Colonic mucosa (tissue), 4 donors: Measurements from ENCODE around the gene GAK. TPM values are rescaled to one million over a fixed set of nuclear protein-coding genes. Genes with fewer than 3 reads are reported as not detected.
A peak's percentile ranks its signal among the peaks of the same experiment; 100 is the strongest.

Experiments used
- DNase-seq: peaks from one replicate; pipeline ENCODE4 v3.0.0-alpha.2; 2020
- H3K27ac ChIP-seq: fragments of 200-600 bp; one replicate; pipeline ENCODE4 v1.8.0; 2021
- H3K27me3 ChIP-seq: fragments of 200-600 bp; one replicate; pipeline ENCODE4 v1.8.0; 2021
- H3K36me3 ChIP-seq: fragments of 200-600 bp; one replicate; pipeline ENCODE4 v1.8.0; 2021
- H3K4me1 ChIP-seq: fragments of 200-600 bp; one replicate; pipeline ENCODE4 v1.8.0; 2021; ENCODE audit warnings: mild to moderate bottlenecking
- H3K4me3 ChIP-seq: fragments of 200-600 bp; one replicate; pipeline ENCODE4 v1.8.0; 2021
- H3K9ac ChIP-seq, 2 donors: one replicate each; pipeline ENCODE4 v1.7.0; 2013; ENCODE audit warnings: control low read depth in 2 of 2, low read depth in 2 of 2, low read length in 2 of 2
- H3K9me3 ChIP-seq: fragments of 200-600 bp; one replicate; pipeline ENCODE4 v1.8.0; 2021
- CTCF ChIP-seq: fragments of 200-600 bp; IDR thresholded peaks from one replicate; pipeline ENCODE4 v1.8.0; 2022; ENCODE audit warnings: antibody characterized with exemption, mild to moderate bottlenecking
- intact Hi-C: fragments of 100-400 bp; cut with DNase I; formaldehyde crosslinking; loops from one replicate; pipeline ENCODE4 v1.14.1; 2022
- total RNA-seq, 2 donors: library from RNA; stranded (reverse); fragmentation: NEBNext Ultra II Directional in 1 of 2; extraction: Animal tissue kit (Norgen Biotek cat#: 25700) in 1 of 2; gene quantifications; one replicate each; pipeline ENCODE4 v1.2.1, GENCODE V29; 2021
- donor health status: healthy.
- donor health status: DM: no; HTN: no; CAD: no.
- donor health status: DM: no; HTN: no; CAD: no.

Gene GAK
- total RNA-seq, 2 donors from 2014 or later: 198 to 266 TPM

- no peak for DNase-seq
- no peak for TF ChIP-seq CTCF
- Histone ChIP-seq H3K27me3 (no peaks in the 10 kb centered on the region), H3K27ac (no peak overlapping the region), H3K4me3 (no peak overlapping the region), H3K9ac (no peak overlapping the region), H3K36me3 (no peaks in the 10 kb centered on the region), H3K4me1 (no peaks in the 10 kb centered on the region), H3K9me3 (no peaks in the 10 kb centered on the region)
- intact Hi-C loops: no loop called here
These were observed 19.1 kb upstream of the GAK start for GRCh38 chr4:951186-951585.

- DNase-seq: peak; percentile 4
- no peak overlapping the region for H3K4me3 ChIP-seq
- H3K9me3 ChIP-seq: no peaks in the 10 kb centered on the region
- intact Hi-C loops: no loop called here
- no peaks in the 10 kb centered on the region for H3K4me1 ChIP-seq
- H3K27me3 ChIP-seq: no peaks in the 10 kb centered on the region
- H3K9ac ChIP-seq: no peak overlapping the region
- H3K36me3 ChIP-seq: no peaks in the 10 kb centered on the region
- H3K27ac ChIP-seq: no peak overlapping the region
- TF ChIP-seq CTCF: no peak
These were observed 18.3 kb upstream of the GAK start for GRCh38 chr4:950136-951020.

- DNase-seq: no peak
- Histone ChIP-seq H3K27me3 (no peaks in the 10 kb centered on the region), H3K9ac (no peak overlapping the region), H3K36me3 (no peaks in the 10 kb centered on the region), H3K27ac (no peak overlapping the region), H3K4me1 (no peaks in the 10 kb centered on the region), H3K9me3 (no peaks in the 10 kb centered on the region), H3K4me3 (no peak overlapping the region)
- intact Hi-C loops: no loop called here
- TF ChIP-seq CTCF: no peak
These were observed 17.5 kb upstream of the GAK start for GRCh38 chr4:949656-950055.

DNA sequence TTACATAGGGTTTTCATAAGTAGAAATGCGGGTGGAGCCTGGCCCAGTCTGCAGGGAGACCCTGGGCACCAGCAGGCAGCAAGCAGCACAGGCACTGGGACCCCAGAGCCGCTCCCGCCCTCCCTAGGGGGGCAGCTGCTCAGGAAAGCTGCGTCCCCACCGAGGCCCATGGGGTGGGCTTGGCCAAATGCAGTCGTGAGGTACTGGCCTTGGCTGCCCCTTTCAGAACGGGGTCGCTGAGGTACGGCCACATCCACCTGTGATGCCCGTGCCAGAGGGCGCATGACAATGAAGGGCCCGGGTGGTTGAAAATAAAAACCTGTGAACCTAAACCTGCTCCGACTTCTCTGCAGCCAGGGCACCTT lies 16.8 kb upstream of the GAK start:
- H3K27ac ChIP-seq: no peak overlapping the region
- H3K9me3 ChIP-seq: no peaks in the 10 kb centered on the region
- H3K36me3 ChIP-seq: no peaks in the 10 kb centered on the region
- no peak overlapping the region for H3K9ac ChIP-seq
- H3K4me1 ChIP-seq: no peaks in the 10 kb centered on the region
- DNase-seq: no peak
- intact Hi-C loops: no loop called here
- H3K27me3 ChIP-seq: no peaks in the 10 kb centered on the region
- TF ChIP-seq CTCF: no peak
- no peak overlapping the region for H3K4me3 ChIP-seq

DNA sequence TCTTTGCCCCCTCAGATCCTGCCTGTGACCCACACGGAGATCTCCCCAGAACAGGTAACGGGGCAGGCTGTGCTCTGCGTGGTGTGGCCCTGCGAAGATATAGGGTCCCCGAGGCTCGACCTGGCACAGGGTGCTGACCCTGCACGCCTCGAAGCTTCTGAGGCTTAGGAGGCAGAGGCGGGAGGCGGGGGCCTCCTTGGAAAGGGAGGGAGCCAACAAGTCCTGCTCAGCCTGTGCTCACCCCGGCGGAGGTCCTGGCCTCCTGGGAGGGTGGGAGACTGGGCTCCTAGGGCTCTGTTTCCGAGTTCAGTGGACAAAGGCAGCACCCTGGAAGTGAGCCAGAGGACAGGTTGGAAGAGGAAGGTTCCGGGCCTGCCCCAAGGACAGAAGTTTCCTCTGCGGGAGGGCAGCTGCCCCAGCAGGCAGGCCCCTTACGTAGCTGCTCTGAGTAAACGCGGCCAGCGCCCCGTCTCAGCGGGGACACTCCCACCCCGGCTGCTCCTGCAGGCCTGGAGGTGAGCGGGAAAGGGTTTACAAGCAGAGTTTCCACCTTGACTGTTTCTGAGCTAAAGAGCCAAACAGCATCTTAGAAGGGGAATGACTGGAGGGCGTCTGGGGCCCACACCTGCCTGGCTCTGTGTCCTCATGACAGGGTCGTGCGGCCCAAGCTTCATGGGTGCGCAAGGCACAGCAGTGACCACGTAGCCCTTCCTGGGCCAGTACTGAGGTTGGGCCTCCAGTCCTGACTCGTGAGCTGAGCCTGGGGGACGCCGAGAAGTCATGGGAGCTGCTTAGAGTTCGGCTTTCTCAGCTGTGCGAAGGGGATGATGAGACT lies 16.2 kb upstream of the GAK start:
- Histone ChIP-seq H3K9me3 (no peaks in the 10 kb centered on the region), H3K27me3 (no peaks in the 10 kb centered on the region), H3K27ac (no peak overlapping the region), H3K4me1 (no peaks in the 10 kb centered on the region), H3K9ac (no peak overlapping the region), H3K36me3 (no peaks in the 10 kb centered on the region), H3K4me3 (no peak overlapping the region)
- no peak for DNase-seq
- intact Hi-C loops: no loop called here
- no peak for TF ChIP-seq CTCF
